ENCODE measurements around the gene SANBR.

SANBR gene

DNA sequence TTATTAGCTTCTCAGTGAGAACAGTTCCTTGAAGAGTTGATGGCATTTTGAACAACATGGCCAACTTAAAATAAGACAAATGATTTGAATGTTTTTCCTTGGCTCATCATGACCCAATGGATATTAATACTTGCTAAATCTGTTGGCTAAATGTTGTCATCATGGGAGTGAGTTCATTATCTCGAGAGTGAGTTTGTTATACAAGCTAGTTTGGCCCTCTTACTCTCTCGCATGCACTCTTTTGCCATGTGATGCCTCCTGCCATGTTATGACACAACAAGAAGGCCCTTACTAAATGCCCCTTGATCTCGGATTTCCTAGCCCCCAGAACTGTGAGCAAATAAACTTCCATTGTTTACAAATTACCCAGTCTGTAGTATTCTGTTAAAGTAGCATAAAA is 22.9 kb upstream of the SANBR start:
- H3K36me3 ChIP-seq (ENCODE audit: control insufficient read depth, insufficient read depth, low read length), result peaks cover 2% of the 10 kb centered on the region
- H3K4me1 ChIP-seq (ENCODE audit: control insufficient read depth, insufficient read depth, low read length), result peaks cover 3% of the 10 kb centered on the region
- H3K4me3 ChIP-seq (ENCODE audit: low read length), result no peak overlapping the region
- no peaks in the 10 kb centered on the region for H3K27me3 ChIP-seq (ENCODE audit: control insufficient read depth, insufficient read depth, low read length)
- H3K9ac ChIP-seq (ENCODE audit: low read length), result no peak overlapping the region
- H3K27ac ChIP-seq (ENCODE audit: low read depth, low read length), result no peak overlapping the region

DNA sequence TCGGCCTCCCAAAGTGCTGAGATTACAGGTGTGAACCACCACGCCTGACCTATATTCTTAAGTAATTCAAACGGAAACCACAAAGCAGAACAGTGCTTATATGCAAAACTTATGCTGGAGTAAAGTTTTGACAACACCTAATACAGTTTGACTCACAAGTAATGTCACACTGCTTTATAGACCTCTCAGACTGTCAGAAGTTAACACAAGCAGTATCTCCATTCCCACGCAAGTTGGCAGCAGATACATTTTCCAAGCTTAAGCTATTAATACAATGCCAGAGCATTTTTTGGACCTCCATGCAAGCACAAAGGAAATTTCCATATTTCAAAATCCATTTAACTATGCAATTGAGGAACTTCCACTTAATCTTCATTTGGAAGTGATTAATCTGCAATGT is 21.0 kb upstream of the SANBR start:
- Histone ChIP-seq H3K27ac (ENCODE audit: low read depth, low read length) (no peak overlapping the region), H3K9ac (ENCODE audit: low read length) (no peak overlapping the region), H3K4me3 (ENCODE audit: low read length) (no peak overlapping the region), H3K36me3 (ENCODE audit: control insufficient read depth, insufficient read depth, low read length) (peaks cover 6% of the 10 kb centered on the region), H3K27me3 (ENCODE audit: control insufficient read depth, insufficient read depth, low read length) (no peaks in the 10 kb centered on the region), H3K4me1 (ENCODE audit: control insufficient read depth, insufficient read depth, low read length) (peaks cover 3% of the 10 kb centered on the region)

DNA sequence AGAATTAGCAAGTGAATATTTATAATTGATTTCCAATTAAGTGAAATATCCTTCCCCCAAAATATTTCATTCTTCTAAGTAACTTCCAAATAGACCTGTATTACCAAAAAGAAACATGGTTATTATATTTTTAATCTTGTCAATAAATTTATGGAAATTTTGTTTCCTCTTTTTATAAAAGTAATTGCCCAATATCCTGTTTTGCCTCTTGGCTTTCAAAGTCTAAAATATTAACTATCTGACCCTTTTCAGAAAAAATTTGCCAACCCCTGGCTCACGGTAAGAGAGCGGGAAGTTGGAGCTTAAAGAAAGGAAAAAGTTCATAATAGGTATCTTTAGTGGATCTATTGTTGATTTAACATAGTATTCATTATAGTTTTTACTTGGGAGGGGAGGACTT is 20.4 kb upstream of the SANBR start:
- H3K4me3 ChIP-seq (ENCODE audit: low read length), result no peak overlapping the region
- no peak overlapping the region for H3K9ac ChIP-seq (ENCODE audit: low read length)
- H3K27ac ChIP-seq (ENCODE audit: low read depth, low read length), result no peak overlapping the region
- peaks cover 6% of the 10 kb centered on the region for H3K36me3 ChIP-seq (ENCODE audit: control insufficient read depth, insufficient read depth, low read length)
- peaks cover 3% of the 10 kb centered on the region for H3K4me1 ChIP-seq (ENCODE audit: control insufficient read depth, insufficient read depth, low read length)
- no peaks in the 10 kb centered on the region for H3K27me3 ChIP-seq (ENCODE audit: control insufficient read depth, insufficient read depth, low read length)

DNA sequence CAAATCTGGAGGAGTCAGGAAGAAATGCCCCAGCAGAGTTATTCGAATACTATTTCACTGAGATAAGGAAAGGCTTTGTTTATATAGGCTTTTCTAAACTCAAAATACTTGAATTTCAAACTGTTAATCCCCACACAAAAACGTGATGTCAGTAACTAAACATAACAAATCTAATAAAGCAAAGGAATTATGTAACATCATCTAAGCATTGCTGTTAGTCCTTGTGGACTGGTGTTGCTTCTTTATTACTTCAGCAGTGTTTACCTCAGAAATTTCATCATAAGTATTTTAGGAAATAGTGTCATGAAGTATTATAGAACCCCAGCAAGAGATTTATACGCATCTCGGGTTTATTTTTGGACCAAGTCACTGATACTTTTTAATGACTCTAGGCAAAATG is 19.7 kb upstream of the SANBR start:
- Histone ChIP-seq H3K36me3 (ENCODE audit: control insufficient read depth, insufficient read depth, low read length) (peaks cover 6% of the 10 kb centered on the region), H3K27ac (ENCODE audit: low read depth, low read length) (no peak overlapping the region), H3K9ac (ENCODE audit: low read length) (no peak overlapping the region), H3K27me3 (ENCODE audit: control insufficient read depth, insufficient read depth, low read length) (no peaks in the 10 kb centered on the region), H3K4me3 (ENCODE audit: low read length) (no peak overlapping the region), H3K4me1 (ENCODE audit: control insufficient read depth, insufficient read depth, low read length) (peaks cover 3% of the 10 kb centered on the region)

DNA sequence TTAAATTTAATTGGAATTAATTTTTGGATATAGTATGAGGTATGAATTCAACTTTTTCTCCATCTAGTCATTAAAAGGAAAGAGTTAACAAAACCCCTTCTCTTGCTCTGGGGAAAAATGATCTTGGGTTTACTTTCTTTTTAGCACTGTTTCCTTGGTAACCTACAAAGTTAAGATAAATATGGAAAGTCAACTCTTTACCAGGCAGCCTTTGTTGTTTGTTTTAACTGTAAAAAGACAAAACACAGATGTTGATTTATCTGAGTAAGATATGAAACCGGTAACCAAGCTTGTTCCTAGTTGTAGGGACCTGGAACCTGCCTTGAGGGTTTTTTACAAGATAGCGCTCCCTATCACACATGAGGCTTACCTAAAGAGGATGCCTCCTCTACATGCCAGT is 10.1 kb upstream of the SANBR start:
- Histone ChIP-seq H3K9ac (ENCODE audit: low read length) (no peak overlapping the region), H3K4me3 (ENCODE audit: low read length) (no peak overlapping the region), H3K36me3 (ENCODE audit: control insufficient read depth, insufficient read depth, low read length) (no peaks in the 10 kb centered on the region), H3K4me1 (ENCODE audit: control insufficient read depth, insufficient read depth, low read length) (peaks cover 2% of the 10 kb centered on the region), H3K27ac (ENCODE audit: low read depth, low read length) (no peak overlapping the region), H3K27me3 (ENCODE audit: control insufficient read depth, insufficient read depth, low read length) (no peaks in the 10 kb centered on the region)

DNA sequence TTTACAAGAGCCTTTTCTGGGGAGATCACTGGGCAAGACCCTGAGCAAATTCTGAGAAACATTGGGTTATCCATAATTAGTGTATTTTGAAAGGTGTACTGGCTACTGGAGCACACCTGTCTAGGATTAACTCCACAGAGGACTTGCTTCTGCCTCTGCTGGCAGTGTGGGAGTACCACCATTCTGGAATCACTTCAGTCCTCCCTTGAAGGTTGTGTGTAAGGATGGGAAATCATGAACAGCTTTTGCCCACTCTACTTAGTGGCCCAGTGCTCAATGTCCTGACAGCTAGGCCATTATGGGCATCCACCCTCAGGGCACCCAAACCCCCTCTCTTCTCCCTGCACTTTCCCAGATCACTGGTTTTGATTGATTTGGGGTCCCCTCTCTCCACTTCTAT is 8.1 kb upstream of the SANBR start:
- no peaks in the 10 kb centered on the region for H3K36me3 ChIP-seq (ENCODE audit: control insufficient read depth, insufficient read depth, low read length)
- H3K27ac ChIP-seq (ENCODE audit: low read depth, low read length), result no peak overlapping the region
- peaks cover 2% of the 10 kb centered on the region for H3K4me1 ChIP-seq (ENCODE audit: control insufficient read depth, insufficient read depth, low read length)
- H3K4me3 ChIP-seq (ENCODE audit: low read length), result no peak overlapping the region
- H3K9ac ChIP-seq (ENCODE audit: low read length), result no peak overlapping the region
- H3K27me3 ChIP-seq (ENCODE audit: control insufficient read depth, insufficient read depth, low read length), result no peaks in the 10 kb centered on the region

DNA sequence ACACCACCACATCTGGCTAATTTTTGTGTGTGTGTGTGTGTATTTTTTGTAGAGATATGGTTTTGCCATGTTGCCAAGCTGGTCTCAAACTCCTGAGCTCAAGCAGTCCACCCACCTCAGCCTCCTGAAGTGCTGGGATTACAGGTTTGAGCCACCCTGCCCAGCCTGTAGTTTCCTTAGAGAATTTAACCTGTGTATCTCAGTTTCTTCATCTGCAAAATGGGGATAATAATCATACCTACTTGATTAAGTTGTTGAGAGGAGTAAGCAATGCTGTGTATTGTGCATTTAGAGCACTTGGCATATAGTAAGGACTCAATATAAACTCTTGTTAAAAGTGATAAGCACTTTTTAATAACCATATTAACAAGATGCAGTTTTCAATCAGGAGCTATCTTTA is 6.3 kb upstream of the SANBR start:
- peaks cover 2% of the 10 kb centered on the region for H3K4me1 ChIP-seq (ENCODE audit: control insufficient read depth, insufficient read depth, low read length)
- no peak overlapping the region for H3K4me3 ChIP-seq (ENCODE audit: low read length)
- no peak overlapping the region for H3K27ac ChIP-seq (ENCODE audit: low read depth, low read length)
- no peak overlapping the region for H3K9ac ChIP-seq (ENCODE audit: low read length)
- no peaks in the 10 kb centered on the region for H3K27me3 ChIP-seq (ENCODE audit: control insufficient read depth, insufficient read depth, low read length)
- H3K36me3 ChIP-seq (ENCODE audit: control insufficient read depth, insufficient read depth, low read length), result no peaks in the 10 kb centered on the region

DNA sequence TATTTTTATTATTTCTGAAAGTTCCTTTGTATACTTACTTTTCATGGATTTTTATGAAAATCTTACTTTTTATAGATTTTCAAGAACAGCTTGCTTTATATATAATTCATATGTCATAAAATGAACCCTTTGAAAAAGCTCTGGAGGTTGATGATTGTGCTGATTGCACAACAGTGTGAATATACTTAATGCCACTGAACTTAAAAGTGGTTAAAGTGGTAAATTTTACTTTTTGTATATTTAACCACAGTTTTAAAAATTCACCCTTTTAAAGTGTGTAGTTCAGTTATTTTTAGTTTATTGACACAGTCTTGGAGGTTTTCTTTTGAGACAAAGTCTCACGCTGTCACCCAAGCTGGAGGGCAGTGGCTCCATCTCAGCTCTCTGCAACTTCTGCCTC is 8.4 kb downstream of the SANBR start:
- H3K4me3 ChIP-seq (ENCODE audit: low read length), result no peak overlapping the region
- H3K27ac ChIP-seq (ENCODE audit: low read depth, low read length), result no peak overlapping the region
- H3K9ac ChIP-seq (ENCODE audit: low read length), result no peak overlapping the region
- H3K4me1 ChIP-seq (ENCODE audit: control insufficient read depth, insufficient read depth, low read length), result no peaks in the 10 kb centered on the region
- H3K36me3 ChIP-seq (ENCODE audit: control insufficient read depth, insufficient read depth, low read length), result no peaks in the 10 kb centered on the region
- no peaks in the 10 kb centered on the region for H3K27me3 ChIP-seq (ENCODE audit: control insufficient read depth, insufficient read depth, low read length)

DNA sequence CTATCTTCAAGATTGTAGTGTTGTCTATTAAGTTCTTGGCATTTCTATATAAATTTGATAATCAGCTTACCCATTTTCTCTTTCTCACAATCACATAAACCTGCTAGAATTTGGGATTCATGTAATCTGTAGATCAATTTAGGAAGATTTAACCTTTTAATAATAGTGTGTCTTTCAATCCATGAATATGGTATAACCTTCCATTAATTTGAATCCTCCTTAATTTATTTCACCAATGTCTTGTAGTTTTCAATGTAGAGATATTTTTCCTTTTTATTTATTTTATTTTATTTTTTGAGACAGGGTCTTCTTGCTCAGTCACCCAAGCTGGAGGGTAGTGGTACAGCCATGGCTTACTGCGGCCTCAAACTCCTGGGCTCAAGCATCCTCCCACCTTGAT is 20.2 kb downstream of the SANBR start:
- H3K4me3 ChIP-seq (ENCODE audit: low read length), result no peak overlapping the region
- H3K4me1 ChIP-seq (ENCODE audit: control insufficient read depth, insufficient read depth, low read length), result no peaks in the 10 kb centered on the region
- no peaks in the 10 kb centered on the region for H3K36me3 ChIP-seq (ENCODE audit: control insufficient read depth, insufficient read depth, low read length)
- H3K27ac ChIP-seq (ENCODE audit: low read depth, low read length), result no peak overlapping the region
- H3K27me3 ChIP-seq (ENCODE audit: control insufficient read depth, insufficient read depth, low read length), result no peaks in the 10 kb centered on the region
- no peak overlapping the region for H3K9ac ChIP-seq (ENCODE audit: low read length)

DNA sequence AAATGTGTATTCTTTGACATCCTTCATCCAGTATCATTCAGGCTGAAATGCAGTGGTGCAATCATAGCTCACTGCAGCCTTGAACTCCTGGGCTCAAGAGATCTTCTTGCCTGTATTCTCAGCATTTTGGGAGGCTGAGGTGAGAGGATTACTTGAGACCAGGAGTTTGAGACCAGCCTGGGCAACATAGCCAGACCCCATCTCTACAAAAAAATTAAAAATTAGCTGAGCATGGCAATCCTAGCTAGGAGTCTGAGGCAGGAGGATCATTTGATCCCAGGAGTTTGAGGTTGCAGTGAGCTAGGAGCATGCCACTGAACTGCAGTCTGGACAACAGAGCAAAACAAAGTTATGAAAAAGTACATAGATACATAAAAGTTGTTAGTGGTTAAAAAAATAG is 24.1 kb downstream of the SANBR start:
- no peak overlapping the region for H3K4me3 ChIP-seq (ENCODE audit: low read length)
- H3K4me1 ChIP-seq (ENCODE audit: control insufficient read depth, insufficient read depth, low read length), result no peaks in the 10 kb centered on the region
- H3K36me3 ChIP-seq (ENCODE audit: control insufficient read depth, insufficient read depth, low read length), result no peaks in the 10 kb centered on the region
- no peak overlapping the region for H3K27ac ChIP-seq (ENCODE audit: low read depth, low read length)
- H3K27me3 ChIP-seq (ENCODE audit: control insufficient read depth, insufficient read depth, low read length), result no peaks in the 10 kb centered on the region
- H3K9ac ChIP-seq (ENCODE audit: low read length), result no peak overlapping the region

DNA sequence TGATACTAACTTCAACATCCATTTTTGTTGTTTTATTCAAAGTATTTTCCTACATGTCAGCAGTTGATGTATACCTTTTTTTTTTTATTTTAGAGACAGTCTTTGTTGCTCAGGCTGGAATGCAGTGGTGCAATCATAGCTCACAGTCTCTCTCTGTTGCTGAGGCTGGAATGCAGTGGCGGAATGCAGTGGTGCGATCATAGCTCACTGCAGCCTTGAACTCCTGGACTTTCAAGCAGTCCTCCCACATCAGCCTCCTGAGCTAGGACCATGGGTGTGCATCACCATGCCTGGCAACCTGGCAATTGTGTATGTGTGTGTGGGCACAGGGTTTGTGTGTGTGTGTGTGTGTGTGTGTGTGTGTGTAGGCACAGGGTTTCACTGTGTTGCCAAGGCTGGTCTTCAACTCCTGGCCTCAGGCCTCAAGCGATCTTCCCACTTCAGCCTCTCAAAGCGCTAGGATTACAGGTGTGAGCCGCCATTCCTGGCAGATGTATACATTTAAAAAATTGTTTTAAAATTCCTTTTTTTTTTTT is 24.8 kb downstream of the SANBR start:
- Histone ChIP-seq H3K4me1 (ENCODE audit: control insufficient read depth, insufficient read depth, low read length) (no peaks in the 10 kb centered on the region), H3K36me3 (ENCODE audit: control insufficient read depth, insufficient read depth, low read length) (no peaks in the 10 kb centered on the region), H3K4me3 (ENCODE audit: low read length) (no peak overlapping the region), H3K27ac (ENCODE audit: low read depth, low read length) (no peak overlapping the region), H3K9ac (ENCODE audit: low read length) (no peak overlapping the region), H3K27me3 (ENCODE audit: control insufficient read depth, insufficient read depth, low read length) (no peaks in the 10 kb centered on the region)

DNA sequence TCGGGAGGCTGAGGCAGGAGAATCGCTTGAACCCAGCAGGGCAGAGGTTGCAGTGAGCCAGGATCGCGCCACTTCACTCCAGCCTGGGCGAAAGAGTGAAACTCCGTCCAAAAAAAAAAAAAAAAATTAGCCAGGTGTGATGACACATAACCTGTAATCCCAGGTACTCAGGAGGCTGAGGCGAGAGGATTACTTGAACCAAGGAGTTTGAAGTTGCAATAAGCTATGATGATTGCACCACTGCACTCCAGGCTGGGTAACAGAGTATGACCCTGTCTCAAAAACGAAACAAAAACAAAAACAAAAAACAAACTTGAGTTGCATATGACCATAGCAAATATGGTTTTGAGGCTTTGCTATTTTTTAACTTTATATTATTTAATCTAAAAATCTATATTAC is 25.8 kb downstream of the SANBR start:
- no peaks in the 10 kb centered on the region for H3K4me1 ChIP-seq (ENCODE audit: control insufficient read depth, insufficient read depth, low read length)
- no peaks in the 10 kb centered on the region for H3K36me3 ChIP-seq (ENCODE audit: control insufficient read depth, insufficient read depth, low read length)
- no peak overlapping the region for H3K9ac ChIP-seq (ENCODE audit: low read length)
- no peak overlapping the region for H3K27ac ChIP-seq (ENCODE audit: low read depth, low read length)
- H3K27me3 ChIP-seq (ENCODE audit: control insufficient read depth, insufficient read depth, low read length), result no peaks in the 10 kb centered on the region
- no peak overlapping the region for H3K4me3 ChIP-seq (ENCODE audit: low read length)

DNA sequence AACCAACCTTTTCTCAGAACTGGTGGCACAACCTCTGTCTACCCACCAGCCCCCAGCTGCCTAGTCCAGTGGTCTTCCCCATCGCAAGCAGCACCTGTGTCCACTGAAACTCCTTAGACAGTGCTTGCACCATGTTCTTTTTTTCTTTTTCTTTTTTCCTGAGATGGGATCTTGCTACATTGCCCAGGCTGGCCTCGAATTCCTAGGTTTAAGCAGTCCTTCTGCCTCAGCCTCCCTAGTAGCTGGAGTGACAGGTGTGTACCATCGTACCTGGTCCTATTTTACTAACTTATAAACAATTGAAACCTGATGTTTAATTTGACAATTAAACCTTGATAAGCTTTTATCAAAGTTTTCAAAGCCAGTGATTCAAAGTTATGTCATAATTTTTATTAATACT is 30.8 kb downstream of the SANBR start:
- H3K4me3 ChIP-seq (ENCODE audit: low read length), result no peak overlapping the region
- no peaks in the 10 kb centered on the region for H3K27me3 ChIP-seq (ENCODE audit: control insufficient read depth, insufficient read depth, low read length)
- H3K27ac ChIP-seq (ENCODE audit: low read depth, low read length), result no peak overlapping the region
- H3K4me1 ChIP-seq (ENCODE audit: control insufficient read depth, insufficient read depth, low read length), result no peaks in the 10 kb centered on the region
- no peak overlapping the region for H3K9ac ChIP-seq (ENCODE audit: low read length)
- no peaks in the 10 kb centered on the region for H3K36me3 ChIP-seq (ENCODE audit: control insufficient read depth, insufficient read depth, low read length)

All from rectal smooth muscle tissue (tissue), 1 donor.